Measurements from ENCODE around the gene OR2G6.
"Not testable (repeated sequence)": the region's sequence is repeated elsewhere in the genome, so short reads cannot be mapped to it uniquely, and the experiment has no call there.

Gene OR2G6

DNA sequence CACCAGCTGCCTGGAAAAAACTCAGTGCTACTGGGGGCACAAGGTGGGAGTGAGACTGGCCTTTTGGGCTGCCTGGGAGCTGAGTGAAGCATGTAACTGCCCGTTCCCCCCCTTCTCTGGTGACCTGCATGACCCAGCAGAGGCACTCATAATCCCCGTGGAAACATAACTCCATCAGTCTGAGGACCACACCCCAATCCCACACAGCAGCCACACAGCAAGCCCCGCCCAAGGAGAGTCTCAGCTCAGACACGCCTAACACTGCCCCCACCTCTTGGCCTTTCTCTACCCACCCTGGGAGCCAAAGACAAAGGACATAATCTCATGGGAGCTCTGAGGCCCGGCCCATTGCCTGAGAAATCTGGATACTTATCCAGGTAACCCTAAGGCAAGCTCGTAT, 43.2 kb downstream of the OR2G6 start:
- not testable (repeated sequence) for H3K4me3 ChIP-seq (ENCODE audit: insufficient read depth, low read length, poor library complexity, severe bottlenecking); H3K9me2 ChIP-seq (replicated peaks; ENCODE audit: insufficient read depth, low read length); H3K9me3 ChIP-seq (ENCODE audit: insufficient read depth, low read length); H3F3A ChIP-seq (ENCODE audit: insufficient read depth); H3K79me2 ChIP-seq (ENCODE audit: insufficient read depth, low read length); H3K27me3 ChIP-seq (ENCODE audit: low read length); H3K36me3 ChIP-seq (ENCODE audit: low read length); H4K20me1 ChIP-seq (ENCODE audit: low read depth, low read length); H3K27ac ChIP-seq (ENCODE audit: low read depth, low read length); H3K4me2 ChIP-seq (ENCODE audit: low read depth, low read length, poor library complexity, severe bottlenecking); H2AFZ ChIP-seq (ENCODE audit: low read depth, low read length, severe bottlenecking); H3K9ac ChIP-seq (ENCODE audit: low read length)

DNA sequence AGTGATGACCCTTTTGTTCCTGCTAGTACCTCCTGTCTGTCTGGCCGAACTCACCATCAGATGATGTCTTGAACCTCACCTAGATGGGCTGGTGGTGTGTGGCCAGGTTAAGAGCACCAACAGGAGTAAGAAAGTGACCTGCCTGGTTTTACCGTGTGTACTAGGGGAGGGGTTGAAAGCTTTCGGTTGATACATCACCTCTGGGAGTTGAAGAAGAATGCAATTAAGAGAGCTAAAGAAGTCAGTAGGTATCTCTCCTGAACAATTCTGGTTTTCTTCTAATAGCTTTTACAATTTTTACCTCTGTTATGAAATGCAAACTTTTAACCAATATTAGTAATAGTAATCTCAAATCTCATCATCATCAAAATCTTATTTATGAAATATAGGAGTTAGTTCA, 54.8 kb downstream of the OR2G6 start, which contains the start of gene OR2T29:
TSS of gene OR2T29 (minus strand) at position 101 of the 400 bp plus-strand sequence. CDS start 3,281 bp downstream, outside the sequence.
- not testable (repeated sequence) for H3K79me2 ChIP-seq (ENCODE audit: insufficient read depth, low read length); H3K9ac ChIP-seq (ENCODE audit: low read length)

GRCh38 chr1:248565530-248566373, 57.9 kb downstream of the OR2G6 start:
- H3K4me2 ChIP-seq (ENCODE audit: low read depth, low read length, poor library complexity, severe bottlenecking), result not testable (repeated sequence)

More for the DNA sequence above, 54.8 kb downstream of the OR2G6 start, which contains the start of gene OR2T29:
- not testable (repeated sequence) for H2AFZ ChIP-seq (ENCODE audit: low read depth, low read length, severe bottlenecking); H3K9me3 ChIP-seq (ENCODE audit: insufficient read depth, low read length); H3K27me3 ChIP-seq (ENCODE audit: low read length); H3F3A ChIP-seq (ENCODE audit: insufficient read depth); H4K20me1 ChIP-seq (ENCODE audit: low read depth, low read length); H3K4me3 ChIP-seq (ENCODE audit: insufficient read depth, low read length, poor library complexity, severe bottlenecking); H3K4me2 ChIP-seq (ENCODE audit: low read depth, low read length, poor library complexity, severe bottlenecking); H3K36me3 ChIP-seq (ENCODE audit: low read length); H3K27ac ChIP-seq (ENCODE audit: low read depth, low read length); H3K9me2 ChIP-seq (replicated peaks; ENCODE audit: insufficient read depth, low read length)

GRCh38 chr1:248569049-248569448, 61.2 kb downstream of the OR2G6 start:
- H3K27ac ChIP-seq (ENCODE audit: low read depth, low read length); H3K4me3 ChIP-seq (ENCODE audit: insufficient read depth, low read length, poor library complexity, severe bottlenecking); H3F3A ChIP-seq (ENCODE audit: insufficient read depth); H3K9me3 ChIP-seq (ENCODE audit: insufficient read depth, low read length); H3K4me2 ChIP-seq (ENCODE audit: low read depth, low read length, poor library complexity, severe bottlenecking); H3K36me3 ChIP-seq (ENCODE audit: low read length); H4K20me1 ChIP-seq (ENCODE audit: low read depth, low read length); H3K27me3 ChIP-seq (ENCODE audit: low read length); H2AFZ ChIP-seq (ENCODE audit: low read depth, low read length, severe bottlenecking); H3K9me2 ChIP-seq (replicated peaks; ENCODE audit: insufficient read depth, low read length); H3K79me2 ChIP-seq (ENCODE audit: insufficient read depth, low read length); H3K9ac ChIP-seq (ENCODE audit: low read length): not testable (repeated sequence)

More at GRCh38 chr1:248565530-248566373, 57.9 kb downstream of the OR2G6 start:
- not testable (repeated sequence) for H3K9me3 ChIP-seq (ENCODE audit: insufficient read depth, low read length); H3K27me3 ChIP-seq (ENCODE audit: low read length); H3K4me3 ChIP-seq (ENCODE audit: insufficient read depth, low read length, poor library complexity, severe bottlenecking); H4K20me1 ChIP-seq (ENCODE audit: low read depth, low read length); H3K27ac ChIP-seq (ENCODE audit: low read depth, low read length); H3K9ac ChIP-seq (ENCODE audit: low read length); H3F3A ChIP-seq (ENCODE audit: insufficient read depth); H3K9me2 ChIP-seq (replicated peaks; ENCODE audit: insufficient read depth, low read length); H2AFZ ChIP-seq (ENCODE audit: low read depth, low read length, severe bottlenecking); H3K79me2 ChIP-seq (ENCODE audit: insufficient read depth, low read length); H3K36me3 ChIP-seq (ENCODE audit: low read length)

DNA sequence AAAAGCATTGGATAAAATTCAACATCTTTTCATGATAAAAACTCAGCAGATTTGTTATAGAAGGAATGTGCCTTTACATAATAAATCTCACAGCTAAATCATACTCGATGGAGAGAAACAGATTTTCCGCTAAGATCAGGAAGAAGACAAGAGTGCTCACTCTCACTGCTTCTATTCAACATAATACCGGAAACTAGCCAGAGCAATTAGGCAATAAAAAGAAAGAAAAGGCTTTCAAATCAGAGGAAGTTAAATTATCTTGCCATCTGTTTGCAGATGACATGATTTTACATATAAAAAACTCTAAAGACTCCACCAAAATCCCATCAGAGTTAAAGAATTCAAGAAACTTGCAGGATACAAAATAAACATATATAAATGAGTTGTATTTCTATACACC, 62.9 kb downstream of the OR2G6 start:
- not testable (repeated sequence) for H3K27ac ChIP-seq (ENCODE audit: low read depth, low read length)

DNA sequence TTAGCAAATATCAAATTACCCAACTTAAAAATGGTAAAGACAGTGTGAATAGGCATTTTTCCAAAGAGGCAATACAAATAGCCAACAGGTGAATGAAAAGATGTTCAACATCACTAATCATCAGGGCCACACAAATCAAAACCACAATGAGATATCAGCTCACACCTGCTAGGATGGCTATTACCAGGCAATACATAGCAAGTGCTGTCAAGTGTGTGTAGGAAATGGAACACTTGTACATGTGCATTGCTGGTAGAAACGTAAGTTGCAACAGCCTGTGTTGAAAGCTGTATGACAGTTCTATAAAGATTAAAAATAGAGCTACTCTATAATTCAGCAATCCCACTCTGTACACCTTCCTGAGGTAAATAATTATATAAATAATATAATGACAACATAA, 64.2 kb downstream of the OR2G6 start:
- not testable (repeated sequence) for H3K9me2 ChIP-seq (replicated peaks; ENCODE audit: insufficient read depth, low read length); H3K4me2 ChIP-seq (ENCODE audit: low read depth, low read length, poor library complexity, severe bottlenecking); H3K9ac ChIP-seq (ENCODE audit: low read length); H3K79me2 ChIP-seq (ENCODE audit: insufficient read depth, low read length); H3K27me3 ChIP-seq (ENCODE audit: low read length); H3K9me3 ChIP-seq (ENCODE audit: insufficient read depth, low read length); H3K36me3 ChIP-seq (ENCODE audit: low read length); H3K27ac ChIP-seq (ENCODE audit: low read depth, low read length); H3F3A ChIP-seq (ENCODE audit: insufficient read depth); H3K4me3 ChIP-seq (ENCODE audit: insufficient read depth, low read length, poor library complexity, severe bottlenecking); H2AFZ ChIP-seq (ENCODE audit: low read depth, low read length, severe bottlenecking); H4K20me1 ChIP-seq (ENCODE audit: low read depth, low read length)

More for the DNA sequence above, 62.9 kb downstream of the OR2G6 start:
- H3K36me3 ChIP-seq (ENCODE audit: low read length); H3K9me2 ChIP-seq (replicated peaks; ENCODE audit: insufficient read depth, low read length); H3K9ac ChIP-seq (ENCODE audit: low read length); H3F3A ChIP-seq (ENCODE audit: insufficient read depth); H3K4me3 ChIP-seq (ENCODE audit: insufficient read depth, low read length, poor library complexity, severe bottlenecking); H2AFZ ChIP-seq (ENCODE audit: low read depth, low read length, severe bottlenecking); H3K79me2 ChIP-seq (ENCODE audit: insufficient read depth, low read length); H4K20me1 ChIP-seq (ENCODE audit: low read depth, low read length); H3K27me3 ChIP-seq (ENCODE audit: low read length); H3K9me3 ChIP-seq (ENCODE audit: insufficient read depth, low read length); H3K4me2 ChIP-seq (ENCODE audit: low read depth, low read length, poor library complexity, severe bottlenecking): not testable (repeated sequence)

DNA sequence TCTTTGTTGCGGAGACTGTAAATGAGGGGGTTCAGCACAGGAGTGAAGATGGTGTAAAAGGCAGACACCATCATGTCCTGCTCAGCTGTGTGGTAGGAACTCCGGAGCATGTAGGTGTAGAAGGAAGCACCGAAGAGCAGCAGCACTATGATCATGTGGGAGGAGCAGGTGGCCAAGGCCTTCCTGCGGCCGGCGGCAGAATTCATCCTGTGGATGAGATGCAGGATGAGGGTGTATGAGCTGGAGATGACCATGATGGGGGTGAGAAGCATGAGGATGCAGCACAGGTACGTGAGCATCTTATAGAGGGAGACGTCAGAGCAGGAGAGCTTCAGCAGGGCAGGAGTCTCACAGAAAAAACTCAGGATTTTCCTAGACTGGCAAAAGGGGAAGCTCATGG, 66.0 kb downstream of the OR2G6 start:
- H3F3A ChIP-seq (ENCODE audit: insufficient read depth); H3K9me3 ChIP-seq (ENCODE audit: insufficient read depth, low read length); H3K4me2 ChIP-seq (ENCODE audit: low read depth, low read length, poor library complexity, severe bottlenecking); H3K9me2 ChIP-seq (replicated peaks; ENCODE audit: insufficient read depth, low read length); H3K36me3 ChIP-seq (ENCODE audit: low read length); H3K79me2 ChIP-seq (ENCODE audit: insufficient read depth, low read length); H3K27ac ChIP-seq (ENCODE audit: low read depth, low read length); H3K9ac ChIP-seq (ENCODE audit: low read length); H3K4me3 ChIP-seq (ENCODE audit: insufficient read depth, low read length, poor library complexity, severe bottlenecking); H3K27me3 ChIP-seq (ENCODE audit: low read length); H4K20me1 ChIP-seq (ENCODE audit: low read depth, low read length); H2AFZ ChIP-seq (ENCODE audit: low read depth, low read length, severe bottlenecking): not testable (repeated sequence)

- not testable (repeated sequence) for H3K9me3 ChIP-seq (ENCODE audit: insufficient read depth, low read length); H3F3A ChIP-seq (ENCODE audit: insufficient read depth); H3K4me2 ChIP-seq (ENCODE audit: low read depth, low read length, poor library complexity, severe bottlenecking); H3K27me3 ChIP-seq (ENCODE audit: low read length); H3K36me3 ChIP-seq (ENCODE audit: low read length); H3K79me2 ChIP-seq (ENCODE audit: insufficient read depth, low read length); H4K20me1 ChIP-seq (ENCODE audit: low read depth, low read length); H3K27ac ChIP-seq (ENCODE audit: low read depth, low read length); H3K4me3 ChIP-seq (ENCODE audit: insufficient read depth, low read length, poor library complexity, severe bottlenecking); H2AFZ ChIP-seq (ENCODE audit: low read depth, low read length, severe bottlenecking); H3K9ac ChIP-seq (ENCODE audit: low read length); H3K9me2 ChIP-seq (replicated peaks; ENCODE audit: insufficient read depth, low read length)
Measured at GRCh38 chr1:248574657-248575056, 66.8 kb downstream of the OR2G6 start, which contains the start of gene OR2T34. Gene OR2T34 (minus strand): TSS chr1:248574757. CDS start chr1:248574757, 0 bp downstream.
